Hepatocyte (in vitro differentiated cells): ENCODE data around the gene GPRIN1.

ENCODE experiments used
- EZH2 ChIP-seq: fragments of 200-600 bp; sonication (generic); IDR thresholded peaks from 2 replicates; pipeline ENCODE4 v1.6.1; 2016; ENCODE audit warnings: antibody characterized with exemption, mild to moderate bottlenecking, borderline replicate concordance
- EZH2phosphoT487 ChIP-seq: fragments of 200-600 bp; sonication (generic); IDR thresholded peaks from one replicate; pipeline ENCODE4 v1.6.1; 2018; ENCODE audit warnings: antibody characterized with exemption, mild to moderate bottlenecking, low read depth, moderate library complexity; ENCODE audit not compliant: unreplicated experiment, severe bottlenecking
- TF ChIP-seq, protein P1 (sequence below): fragments of 200-600 bp; sonication (generic); IDR thresholded peaks from 2 replicates; pipeline ENCODE4 v1.5.1; 2016; ENCODE audit warnings: antibody characterized with exemption, mild to moderate bottlenecking; ENCODE audit not compliant: poor library complexity

- TF ChIP-seq, protein P1, sequence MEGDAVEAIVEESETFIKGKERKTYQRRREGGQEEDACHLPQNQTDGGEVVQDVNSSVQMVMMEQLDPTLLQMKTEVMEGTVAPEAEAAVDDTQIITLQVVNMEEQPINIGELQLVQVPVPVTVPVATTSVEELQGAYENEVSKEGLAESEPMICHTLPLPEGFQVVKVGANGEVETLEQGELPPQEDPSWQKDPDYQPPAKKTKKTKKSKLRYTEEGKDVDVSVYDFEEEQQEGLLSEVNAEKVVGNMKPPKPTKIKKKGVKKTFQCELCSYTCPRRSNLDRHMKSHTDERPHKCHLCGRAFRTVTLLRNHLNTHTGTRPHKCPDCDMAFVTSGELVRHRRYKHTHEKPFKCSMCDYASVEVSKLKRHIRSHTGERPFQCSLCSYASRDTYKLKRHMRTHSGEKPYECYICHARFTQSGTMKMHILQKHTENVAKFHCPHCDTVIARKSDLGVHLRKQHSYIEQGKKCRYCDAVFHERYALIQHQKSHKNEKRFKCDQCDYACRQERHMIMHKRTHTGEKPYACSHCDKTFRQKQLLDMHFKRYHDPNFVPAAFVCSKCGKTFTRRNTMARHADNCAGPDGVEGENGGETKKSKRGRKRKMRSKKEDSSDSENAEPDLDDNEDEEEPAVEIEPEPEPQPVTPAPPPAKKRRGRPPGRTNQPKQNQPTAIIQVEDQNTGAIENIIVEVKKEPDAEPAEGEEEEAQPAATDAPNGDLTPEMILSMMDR, result no peak
- TF ChIP-seq EZH2 (no peak), EZH2phosphoT487 (no peak)
Observed at GRCh38 chr5:176577312-176578176, 32.4 kb downstream of the GPRIN1 start.
